Muscle layer of duodenum (tissue), 2 donors: ENCODE results near the gene ASIC4.

Experiments
- H3K27ac ChIP-seq: one replicate; pipeline ENCODE4 v1.7.0; 2013; ENCODE audit warnings: mild to moderate bottlenecking, low read length
- H3K27me3 ChIP-seq: one replicate; pipeline ENCODE4 v1.7.0; 2013; ENCODE audit warnings: low read depth, mild to moderate bottlenecking, control low read depth, low read length
- H3K36me3 ChIP-seq, 2 donors: one replicate each; pipeline ENCODE4 v1.7.0; 2013; ENCODE audit warnings: low read length in 2 of 2, control low read depth in 1 of 2, mild to moderate bottlenecking in 1 of 2; ENCODE audit not compliant: insufficient read depth in 2 of 2, control insufficient read depth in 1 of 2
- H3K4me1 ChIP-seq, 2 donors: one replicate each; pipeline ENCODE4 v1.7.0; 2013; ENCODE audit warnings: low read length in 2 of 2, mild to moderate bottlenecking in 2 of 2, control low read depth in 1 of 2, moderate library complexity in 1 of 2; ENCODE audit not compliant: insufficient read depth in 2 of 2, control insufficient read depth in 1 of 2
- H3K4me3 ChIP-seq, 2 donors: one replicate each; pipeline ENCODE4 v1.7.0; 2013; ENCODE audit warnings: low read length in 2 of 2, low read depth in 1 of 2, mild to moderate bottlenecking in 1 of 2
- H3K9me3 ChIP-seq, 2 donors: one replicate each; pipeline ENCODE4 v1.7.0; 2013; ENCODE audit warnings: low read length in 2 of 2, control low read depth in 1 of 2, mild to moderate bottlenecking in 1 of 2; ENCODE audit not compliant: control insufficient read depth in 1 of 2
- donor health status: healthy.

ASIC4 gene

DNA sequence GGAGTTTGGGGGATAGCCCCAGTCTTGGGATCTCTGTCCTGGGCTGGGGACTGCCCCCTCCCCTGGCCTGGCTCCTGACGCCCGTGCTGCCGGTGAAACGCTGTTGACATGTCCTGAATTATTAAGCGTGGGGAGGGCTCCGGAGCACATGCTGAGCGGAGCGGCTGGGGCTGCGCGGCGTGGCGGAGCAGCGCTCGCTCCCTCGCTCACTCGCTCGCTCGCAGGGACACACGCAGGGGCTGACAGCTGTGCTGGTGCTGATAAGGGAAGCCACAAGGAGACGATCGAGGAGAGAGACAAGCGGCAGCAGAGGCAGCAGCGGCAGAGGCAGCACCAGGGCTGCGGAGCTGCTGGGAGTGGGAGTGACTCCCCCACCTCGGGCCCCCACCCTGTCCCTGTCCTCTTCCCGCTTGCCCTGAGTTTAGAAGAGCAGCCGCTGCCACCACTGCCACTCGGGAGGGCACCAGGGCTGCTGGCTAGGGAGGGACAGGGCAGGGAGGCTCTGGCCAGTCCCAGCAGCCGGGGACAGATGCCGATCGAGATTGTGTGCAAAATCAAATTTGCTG, at the start of gene ASIC4:
ASIC4 (plus strand) TSS at position 287 of the 566 bp plus-strand sequence; CDS start at position 530, 243 bp downstream.
- H3K4me3 ChIP-seq: no peak within 1 kb of the TSS
- H3K36me3 ChIP-seq: no peaks in the 10 kb centered on the region
- no peaks in the 10 kb centered on the region for H3K9me3 ChIP-seq
- H3K27ac ChIP-seq: no peak within 1 kb of the TSS
- H3K4me1 ChIP-seq: peaks cover 0 to 13% of the 10 kb centered on the region in 2 donors
- H3K27me3 ChIP-seq: peaks cover 35% of the 10 kb centered on the region

DNA sequence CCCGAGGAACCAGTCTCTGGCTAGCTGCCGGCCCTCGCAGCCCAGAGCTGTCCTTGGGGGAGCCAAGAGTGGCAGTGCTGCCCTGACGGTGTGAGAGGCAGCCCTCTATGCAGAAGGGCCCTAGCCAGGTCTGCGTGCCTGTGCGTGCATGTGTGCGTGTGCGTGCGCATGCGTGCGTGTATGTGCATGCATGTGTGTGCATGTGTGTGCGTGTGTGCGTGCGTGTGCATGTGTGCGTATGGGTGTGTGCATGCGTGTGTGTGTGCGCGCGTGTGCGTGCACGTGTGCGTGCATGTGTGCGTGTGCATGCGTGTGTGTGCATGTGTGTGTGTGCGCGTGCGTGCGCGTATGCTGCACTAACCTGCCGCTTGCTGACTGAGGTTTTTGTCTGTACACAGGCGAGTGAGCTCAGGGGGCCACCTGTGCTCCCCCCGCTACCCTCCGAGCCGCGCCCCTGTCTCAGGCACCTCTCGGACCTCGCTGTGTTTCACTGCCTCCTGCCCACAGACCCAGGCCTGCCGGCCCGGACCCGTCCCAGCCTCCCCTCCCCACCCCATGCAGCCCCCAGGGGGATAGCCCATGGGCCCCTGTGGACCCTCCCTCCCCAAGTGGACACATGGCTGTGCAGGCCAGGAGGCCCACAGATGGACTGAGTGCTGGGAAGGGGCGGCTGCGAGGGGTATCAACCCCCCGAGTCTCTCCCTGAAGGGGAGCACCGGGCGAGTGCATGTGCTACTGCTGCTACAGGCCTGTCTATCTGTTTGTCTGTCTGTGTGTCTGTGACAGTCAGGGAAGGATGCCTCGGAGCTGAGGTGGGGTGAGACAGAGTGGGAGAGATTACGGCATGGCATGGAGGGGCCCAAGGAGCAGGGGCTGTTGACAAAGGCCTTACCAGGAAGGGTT, 48.4 kb upstream of the ASIC4 start:
- Histone ChIP-seq H3K36me3 (peaks cover 0 to 20% of the 10 kb centered on the region in 2 donors), H3K27ac (no peak overlapping the region), H3K4me3 (no peak overlapping the region), H3K27me3 (no peaks in the 10 kb centered on the region), H3K4me1 (peaks cover 0 to 86% of the 10 kb centered on the region in 2 donors), H3K9me3 (no peaks in the 10 kb centered on the region)

DNA sequence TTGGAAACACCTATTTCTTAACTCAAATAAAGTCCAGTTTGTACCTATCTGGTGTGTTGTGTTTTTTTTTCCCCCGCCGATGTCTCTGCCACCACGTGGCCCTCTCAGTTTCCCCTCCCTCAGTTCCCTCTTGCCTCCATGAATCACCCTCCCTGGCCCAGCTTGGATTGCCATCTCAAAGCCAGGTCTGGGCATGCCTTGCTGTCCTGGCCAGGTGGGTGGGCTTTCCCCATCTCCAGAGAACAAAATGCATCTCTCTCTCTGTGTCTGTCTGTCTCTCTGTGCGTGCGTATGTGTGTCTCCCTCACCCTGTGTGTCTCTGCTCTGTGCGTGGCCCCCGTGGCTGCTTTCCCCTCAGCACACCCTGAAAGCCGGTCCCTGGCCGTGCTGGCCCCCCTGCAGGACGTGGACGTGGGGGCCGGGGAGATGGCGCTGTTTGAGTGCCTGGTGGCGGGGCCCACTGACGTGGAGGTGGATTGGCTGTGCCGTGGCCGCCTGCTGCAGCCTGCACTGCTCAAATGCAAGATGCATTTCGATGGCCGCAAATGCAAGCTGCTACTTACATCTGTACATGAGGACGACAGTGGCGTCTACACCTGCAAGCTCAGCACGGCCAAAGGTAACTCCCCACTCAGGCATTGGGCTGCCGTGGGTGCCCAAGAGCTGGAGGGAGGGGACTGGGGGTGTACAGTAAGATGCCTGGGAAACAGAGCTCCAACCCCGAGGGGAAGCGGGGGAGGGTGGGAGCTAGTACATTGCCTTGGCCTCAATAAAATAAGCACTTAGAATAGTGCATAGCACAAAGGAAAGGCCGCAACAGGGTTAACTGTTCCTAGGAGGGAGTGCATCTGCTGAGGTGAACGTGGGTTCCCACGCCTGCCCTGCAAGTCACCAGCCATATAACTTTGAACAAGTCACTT, 47.2 kb upstream of the ASIC4 start:
- Histone ChIP-seq H3K4me3 (no peak overlapping the region), H3K9me3 (no peaks in the 10 kb centered on the region), H3K27ac (no peak overlapping the region), H3K4me1 (peaks cover 0 to 76% of the 10 kb centered on the region in 2 donors), H3K27me3 (no peaks in the 10 kb centered on the region), H3K36me3 (peaks cover 0 to 24% of the 10 kb centered on the region in 2 donors)

DNA sequence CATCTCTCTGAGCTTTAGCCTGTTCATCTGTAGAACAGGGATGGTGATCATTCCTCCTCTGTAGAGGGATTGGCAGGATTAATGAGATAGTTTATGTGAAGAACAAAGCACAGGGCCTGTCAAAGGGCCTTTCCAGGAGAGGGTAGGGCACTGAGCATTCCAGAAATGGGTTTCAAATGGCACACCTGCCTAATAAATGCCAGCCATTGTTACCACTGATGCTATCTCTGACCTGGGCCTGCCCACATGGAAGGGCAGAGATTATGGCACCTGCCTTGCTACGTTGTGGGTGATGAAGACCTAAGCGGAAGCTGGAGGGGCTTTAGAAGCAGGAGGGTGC, 46.6 kb upstream of the ASIC4 start:
- no peak overlapping the region for H3K4me3 ChIP-seq
- no peaks in the 10 kb centered on the region for H3K27me3 ChIP-seq
- H3K9me3 ChIP-seq: no peaks in the 10 kb centered on the region
- H3K36me3 ChIP-seq: peaks cover 0 to 31% of the 10 kb centered on the region in 2 donors
- H3K4me1 ChIP-seq: peaks cover 0 to 70% of the 10 kb centered on the region in 2 donors
- no peak overlapping the region for H3K27ac ChIP-seq

DNA sequence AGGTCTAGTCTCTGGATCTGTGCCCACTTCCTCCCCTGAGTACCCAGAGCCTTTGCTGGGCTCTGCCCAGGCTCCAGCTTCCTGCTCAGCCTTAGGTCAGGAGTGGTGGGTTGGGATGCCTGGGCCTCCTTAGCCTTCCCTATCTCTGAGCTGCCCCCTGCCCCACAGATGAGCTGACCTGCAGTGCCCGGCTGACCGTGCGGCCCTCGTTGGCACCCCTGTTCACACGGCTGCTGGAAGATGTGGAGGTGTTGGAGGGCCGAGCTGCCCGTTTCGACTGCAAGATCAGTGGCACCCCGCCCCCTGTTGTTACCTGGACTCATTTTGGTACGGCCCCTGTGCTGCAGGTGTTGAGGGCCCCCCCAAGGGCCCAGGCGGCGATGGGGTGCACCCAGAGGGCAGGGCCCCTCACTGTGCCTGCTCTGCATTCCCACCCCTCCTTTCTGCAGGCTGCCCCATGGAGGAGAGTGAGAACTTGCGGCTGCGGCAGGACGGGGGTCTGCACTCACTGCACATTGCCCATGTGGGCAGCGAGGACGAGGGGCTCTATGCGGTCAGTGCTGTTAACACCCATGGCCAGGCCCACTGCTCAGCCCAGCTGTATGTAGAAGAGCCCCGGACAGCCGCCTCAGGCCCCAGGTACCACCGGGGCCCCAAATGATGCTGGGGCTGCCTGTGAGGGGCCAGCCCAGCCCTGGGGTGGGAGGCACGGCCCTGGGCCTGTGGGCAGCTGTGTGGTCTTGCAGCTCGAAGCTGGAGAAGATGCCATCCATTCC, 45.7 kb upstream of the ASIC4 start:
- Histone ChIP-seq H3K27ac (no peak overlapping the region), H3K4me3 (no peak overlapping the region), H3K4me1 (peaks cover 0 to 65% of the 10 kb centered on the region in 2 donors), H3K27me3 (no peaks in the 10 kb centered on the region), H3K9me3 (no peaks in the 10 kb centered on the region), H3K36me3 (peaks cover 0 to 35% of the 10 kb centered on the region in 2 donors)

- peaks cover 0 to 58% of the 10 kb centered on the region in 2 donors for H3K4me1 ChIP-seq
- H3K27me3 ChIP-seq: no peaks in the 10 kb centered on the region
- H3K4me3 ChIP-seq: no peak overlapping the region
- no peak overlapping the region for H3K27ac ChIP-seq
- H3K36me3 ChIP-seq: peaks cover 0 to 38% of the 10 kb centered on the region in 2 donors
- no peaks in the 10 kb centered on the region for H3K9me3 ChIP-seq
Measured at GRCh38 chr2:219469186-219469724, 45.0 kb upstream of the ASIC4 start.

DNA sequence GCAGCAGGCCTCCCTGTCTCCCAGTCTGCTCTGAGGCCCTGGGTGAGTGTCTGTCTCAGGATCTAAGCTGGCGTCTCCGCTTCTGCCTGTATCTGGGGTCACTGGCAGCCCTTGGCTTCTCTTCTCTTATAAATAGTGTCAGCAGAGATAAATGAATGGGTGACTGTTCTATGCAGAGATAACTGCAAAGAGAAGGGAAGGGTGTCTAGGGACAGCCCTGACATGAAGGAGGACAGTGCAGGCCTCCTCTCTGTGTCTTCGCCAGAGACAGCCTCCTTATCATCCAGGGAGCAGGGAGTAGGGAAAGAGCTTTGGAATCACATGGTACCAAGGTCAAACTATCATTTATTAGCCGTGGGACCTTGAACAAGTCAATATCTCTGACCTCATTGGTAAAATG, 43.9 kb upstream of the ASIC4 start:
- Histone ChIP-seq H3K4me1 (peaks cover 0 to 47% of the 10 kb centered on the region in 2 donors), H3K36me3 (peaks cover 0 to 29% of the 10 kb centered on the region in 2 donors), H3K27me3 (no peaks in the 10 kb centered on the region), H3K4me3 (no peak overlapping the region), H3K27ac (no peak overlapping the region), H3K9me3 (no peaks in the 10 kb centered on the region)

- Histone ChIP-seq H3K27me3 (no peaks in the 10 kb centered on the region), H3K4me1 (peaks cover 0 to 40% of the 10 kb centered on the region in 2 donors), H3K4me3 (no peak overlapping the region), H3K27ac (no peak overlapping the region), H3K36me3 (peaks cover 0 to 19% of the 10 kb centered on the region in 2 donors), H3K9me3 (no peaks in the 10 kb centered on the region)
Measured at GRCh38 chr2:219471476-219472371, 42.6 kb upstream of the ASIC4 start.

DNA sequence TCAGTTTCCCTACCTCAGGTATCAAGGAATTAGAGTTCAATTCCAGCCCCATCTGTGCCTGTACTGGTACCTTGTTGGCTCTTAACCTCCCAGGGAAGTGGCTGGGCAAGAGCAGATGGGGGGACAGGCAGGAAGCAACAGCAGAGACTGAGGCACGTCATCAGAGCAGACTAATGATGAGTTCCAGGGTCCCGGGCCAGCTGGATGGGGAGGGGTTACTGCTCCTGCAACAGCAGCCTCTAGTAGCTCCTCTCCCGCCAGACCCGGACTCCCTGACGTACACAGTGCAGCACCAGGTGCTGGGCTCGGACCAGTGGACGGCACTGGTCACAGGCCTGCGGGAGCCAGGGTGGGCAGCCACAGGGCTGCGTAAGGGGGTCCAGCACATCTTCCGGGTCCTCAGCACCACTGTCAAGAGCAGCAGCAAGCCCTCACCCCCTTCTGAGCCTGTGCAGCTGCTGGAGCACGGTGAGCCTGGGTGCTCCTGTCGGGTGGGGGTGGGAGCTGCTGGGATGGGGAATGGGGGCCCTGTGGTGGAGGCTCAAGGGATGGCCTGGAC, 41.6 kb upstream of the ASIC4 start:
- H3K36me3 ChIP-seq: peaks cover 0 to 19% of the 10 kb centered on the region in 2 donors
- H3K4me3 ChIP-seq: no peak overlapping the region
- no peaks in the 10 kb centered on the region for H3K27me3 ChIP-seq
- H3K27ac ChIP-seq: no peak overlapping the region
- no peaks in the 10 kb centered on the region for H3K9me3 ChIP-seq
- peaks cover 0 to 37% of the 10 kb centered on the region in 2 donors for H3K4me1 ChIP-seq
